ENCODE results near the gene SLC22A23. TPM values are rescaled to one million over a fixed set of nuclear protein-coding genes. Genes with fewer than 3 reads are reported as not detected.

Gene SLC22A23
- total RNA-seq, 4 donors from 2014 or later, result 7.6 to 13.1 (median 9.5) TPM

DNA sequence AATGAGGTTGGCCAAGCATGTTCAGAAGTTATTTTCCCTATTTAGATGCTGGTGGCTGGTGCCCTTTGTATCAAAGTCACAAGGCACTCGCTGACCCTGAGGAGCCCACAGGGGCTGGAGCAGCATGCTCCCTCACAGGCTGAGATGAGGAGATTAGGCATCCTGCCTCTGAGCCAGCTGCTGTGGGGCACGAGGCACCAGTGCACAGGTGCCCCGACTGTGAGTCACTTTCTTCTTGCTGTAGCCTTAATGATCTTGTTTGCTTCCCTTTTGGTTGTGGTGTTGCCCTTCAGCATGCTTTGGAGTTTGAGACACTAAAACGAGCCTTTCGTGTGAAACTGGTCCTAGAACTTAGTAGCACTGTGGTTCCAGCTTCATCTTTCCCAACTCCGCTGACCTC lies 193.8 kb downstream of the SLC22A23 start:
- no peaks in the 10 kb centered on the region for H3K27me3 ChIP-seq
- no peak overlapping the region for H3K27ac ChIP-seq (replicated peaks in 1 of 4)
- DNase-seq (ENCODE audit: extremely low spot score), result no peak
- no peak overlapping the region for H3K4me3 ChIP-seq
- peaks cover 30 to 73% (median 68%) of the 10 kb centered on the region in 4 donors for H3K4me1 ChIP-seq
- no peaks in the 10 kb centered on the region for H3K9me3 ChIP-seq
- no peak for TF ChIP-seq EP300 (IDR thresholded peaks at IDR 0.05)
- TF ChIP-seq, protein P1, sequence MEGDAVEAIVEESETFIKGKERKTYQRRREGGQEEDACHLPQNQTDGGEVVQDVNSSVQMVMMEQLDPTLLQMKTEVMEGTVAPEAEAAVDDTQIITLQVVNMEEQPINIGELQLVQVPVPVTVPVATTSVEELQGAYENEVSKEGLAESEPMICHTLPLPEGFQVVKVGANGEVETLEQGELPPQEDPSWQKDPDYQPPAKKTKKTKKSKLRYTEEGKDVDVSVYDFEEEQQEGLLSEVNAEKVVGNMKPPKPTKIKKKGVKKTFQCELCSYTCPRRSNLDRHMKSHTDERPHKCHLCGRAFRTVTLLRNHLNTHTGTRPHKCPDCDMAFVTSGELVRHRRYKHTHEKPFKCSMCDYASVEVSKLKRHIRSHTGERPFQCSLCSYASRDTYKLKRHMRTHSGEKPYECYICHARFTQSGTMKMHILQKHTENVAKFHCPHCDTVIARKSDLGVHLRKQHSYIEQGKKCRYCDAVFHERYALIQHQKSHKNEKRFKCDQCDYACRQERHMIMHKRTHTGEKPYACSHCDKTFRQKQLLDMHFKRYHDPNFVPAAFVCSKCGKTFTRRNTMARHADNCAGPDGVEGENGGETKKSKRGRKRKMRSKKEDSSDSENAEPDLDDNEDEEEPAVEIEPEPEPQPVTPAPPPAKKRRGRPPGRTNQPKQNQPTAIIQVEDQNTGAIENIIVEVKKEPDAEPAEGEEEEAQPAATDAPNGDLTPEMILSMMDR (IDR thresholded peaks at IDR 0.05), result no peak
- TF ChIP-seq POLR2A (IDR thresholded peaks at IDR 0.05; ENCODE audit: low read depth), result no peak
- TF ChIP-seq POLR2AphosphoS5 (IDR thresholded peaks at IDR 0.05), result no peak
- WGBS, result 86% methylated on average over 6 of the region's 6 CpGs
- H3K36me3 ChIP-seq, result peaks cover 12 to 34% (median 22%) of the 10 kb centered on the region in 4 donors
- intact Hi-C loops (cut with DNase I), result no loop called here

GRCh38 chr6:3261921-3262320 lies 194.9 kb downstream of the SLC22A23 start:
- intact Hi-C loops (cut with DNase I), result no loop called here
- TF ChIP-seq POLR2AphosphoS5 (IDR thresholded peaks at IDR 0.05) (no peak), EP300 (IDR thresholded peaks at IDR 0.05) (no peak), POLR2A (IDR thresholded peaks at IDR 0.05; ENCODE audit: low read depth) (no peak)
- TF ChIP-seq, protein P1 (IDR thresholded peaks at IDR 0.05), result no peak
- H3K27me3 ChIP-seq, result no peaks in the 10 kb centered on the region
- no peaks in the 10 kb centered on the region for H3K9me3 ChIP-seq
- H3K4me1 ChIP-seq, result peaks cover 30 to 74% (median 69%) of the 10 kb centered on the region in 4 donors
- peaks cover 11 to 25% (median 17%) of the 10 kb centered on the region in 4 donors for H3K36me3 ChIP-seq
- 59% methylated on average over 8 of the region's 8 CpGs for WGBS
- no peak overlapping the region for H3K27ac ChIP-seq (replicated peaks in 1 of 4)
- DNase-seq (ENCODE audit: extremely low spot score), result no peak
- H3K4me3 ChIP-seq, result no peak overlapping the region

DNA sequence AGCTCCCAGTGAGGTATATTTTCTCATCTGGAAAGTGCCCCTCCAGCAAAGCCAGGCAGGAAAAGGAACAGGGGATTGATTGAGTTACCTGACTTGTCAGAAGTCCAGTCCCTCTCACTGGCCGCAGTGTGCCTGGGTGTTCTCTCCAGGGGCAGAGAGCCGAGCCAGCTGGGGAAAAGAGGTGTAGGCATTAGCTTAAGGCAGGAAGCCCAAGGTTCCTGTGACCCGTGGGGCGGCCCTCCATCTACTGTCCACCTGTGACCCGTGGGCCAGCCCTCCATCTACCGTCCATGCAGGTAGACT lies 195.4 kb downstream of the SLC22A23 start:
- no peak for DNase-seq (ENCODE audit: extremely low spot score)
- no peaks in the 10 kb centered on the region for H3K27me3 ChIP-seq

DNA sequence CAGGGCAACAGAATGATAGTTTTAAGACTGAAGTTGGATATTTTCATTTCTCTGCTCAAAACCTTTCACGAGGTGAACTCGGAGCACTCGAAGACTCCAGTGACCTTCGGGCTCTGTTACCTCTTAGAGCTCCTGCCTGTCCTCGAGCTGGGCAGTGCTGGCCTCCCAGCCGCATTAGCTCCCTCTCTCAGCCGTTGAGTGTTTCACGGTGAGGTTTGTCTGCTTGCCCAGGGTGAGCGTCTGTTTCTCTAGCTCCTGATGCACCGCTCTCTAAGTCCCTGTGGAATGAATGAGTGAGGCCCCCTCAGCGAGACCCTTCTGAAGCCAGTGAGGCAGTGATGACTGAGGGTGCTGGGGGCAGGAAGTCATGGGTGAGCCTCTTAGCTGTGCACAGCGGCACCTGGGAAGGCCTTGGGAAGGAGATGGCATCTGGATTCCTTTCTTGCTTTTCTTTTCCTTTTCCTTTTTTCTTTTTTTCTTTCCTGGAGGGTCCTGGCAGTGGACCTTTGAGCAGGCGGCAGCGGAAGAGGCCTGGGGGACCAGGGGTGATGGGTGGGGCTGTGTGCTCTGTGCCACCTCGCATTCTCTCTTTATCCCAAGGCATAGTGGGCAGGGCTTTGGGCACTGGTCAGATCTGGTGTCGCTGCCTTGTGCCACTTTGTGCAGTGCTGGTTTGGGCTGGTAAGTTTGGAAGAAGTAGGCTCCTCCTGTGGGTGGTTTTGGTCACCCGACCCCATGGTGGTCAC lies 195.9 kb downstream of the SLC22A23 start:
- TF ChIP-seq, protein P1 (IDR thresholded peaks at IDR 0.05), result no peak
- TF ChIP-seq POLR2A (IDR thresholded peaks at IDR 0.05; ENCODE audit: low read depth), result no peak
- TF ChIP-seq EP300 (IDR thresholded peaks at IDR 0.05), result no peak
- TF ChIP-seq POLR2AphosphoS5 (IDR thresholded peaks at IDR 0.05), result no peak
- 74% methylated on average over 16 of the region's 17 CpGs for WGBS
- Histone ChIP-seq H3K4me3 (peak overlapping the region in 2 of 4 donors; percentile 14 to 97), H3K27me3 (no peaks in the 10 kb centered on the region), H3K36me3 (peaks cover 11 to 25% (median 17%) of the 10 kb centered on the region in 4 donors), H3K4me1 (peaks cover 30 to 68% (median 65%) of the 10 kb centered on the region in 4 donors), H3K27ac (replicated peaks in 1 of 4) (no peak overlapping the region), H3K9me3 (no peaks in the 10 kb centered on the region)
- DNase-seq (ENCODE audit: extremely low spot score), result no peak
- intact Hi-C loops (cut with DNase I), result no loop called here

More for the DNA sequence above, 195.4 kb downstream of the SLC22A23 start:
- no peak overlapping the region for H3K27ac ChIP-seq (replicated peaks in 1 of 4)
- H3K4me1 ChIP-seq, result peaks cover 30 to 73% (median 69%) of the 10 kb centered on the region in 4 donors
- TF ChIP-seq POLR2A (IDR thresholded peaks at IDR 0.05; ENCODE audit: low read depth) (no peak), EP300 (IDR thresholded peaks at IDR 0.05) (no peak), POLR2AphosphoS5 (IDR thresholded peaks at IDR 0.05) (no peak)
- no peaks in the 10 kb centered on the region for H3K9me3 ChIP-seq
- no peak overlapping the region for H3K4me3 ChIP-seq
- peaks cover 11 to 25% (median 17%) of the 10 kb centered on the region in 4 donors for H3K36me3 ChIP-seq
- intact Hi-C loops (cut with DNase I), result no loop called here
- 77% methylated on average over 6 of the region's 6 CpGs for WGBS

DNA sequence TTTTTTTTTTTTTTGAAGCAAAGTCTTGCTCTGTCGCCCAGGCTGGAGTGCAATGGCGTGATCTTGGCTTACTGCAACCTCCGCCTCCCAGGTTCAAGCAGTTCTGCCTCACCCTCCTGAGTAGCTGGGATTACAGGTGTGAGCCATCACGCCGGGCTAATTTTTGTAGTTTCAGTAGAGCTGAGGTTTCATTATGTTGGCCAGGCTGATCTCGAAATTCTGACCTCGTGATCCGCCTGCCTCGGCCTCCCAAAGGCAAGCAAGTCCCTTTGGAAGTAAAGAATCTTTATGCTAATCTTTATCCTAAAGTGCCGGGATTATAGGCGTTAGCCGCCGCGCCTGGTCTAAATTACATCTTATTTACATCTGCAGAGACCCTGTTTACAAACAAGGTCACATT lies 196.6 kb downstream of the SLC22A23 start:
- WGBS, result 88% methylated on average over 13 of the region's 14 CpGs

More for the DNA sequence above, 196.6 kb downstream of the SLC22A23 start:
- peaks cover 30 to 61% (median 59%) of the 10 kb centered on the region in 4 donors for H3K4me1 ChIP-seq
- no peaks in the 10 kb centered on the region for H3K27me3 ChIP-seq
- peaks cover 11 to 21% (median 16%) of the 10 kb centered on the region in 4 donors for H3K36me3 ChIP-seq
- H3K9me3 ChIP-seq, result no peaks in the 10 kb centered on the region
- intact Hi-C loops (cut with DNase I), result no loop called here
- no peak for DNase-seq (ENCODE audit: extremely low spot score)
- H3K4me3 ChIP-seq, result peak overlapping the region; percentile 14 to 99 (median 96)
- TF ChIP-seq POLR2AphosphoS5 (IDR thresholded peaks at IDR 0.05) (no peak), POLR2A (IDR thresholded peaks at IDR 0.05; ENCODE audit: low read depth) (no peak), EP300 (IDR thresholded peaks at IDR 0.05) (no peak)
- TF ChIP-seq, protein P1 (IDR thresholded peaks at IDR 0.05), result no peak
- no peak overlapping the region for H3K27ac ChIP-seq (replicated peaks in 1 of 4)

Data from esophagus muscularis mucosa (tissue), 4 donors.